SK-N-DZ (cell line): ENCODE results near the gene TMEM19.

Experiments
- DNase-seq: peaks from one replicate; pipeline ENCODE4 v3.0.0-alpha.2; 2015; ENCODE audit warnings: low spot score

The TMEM19 gene

GRCh38 chr12:71718611-71719010 is 32.7 kb downstream of the TMEM19 start:
- no peak for DNase-seq

DNA sequence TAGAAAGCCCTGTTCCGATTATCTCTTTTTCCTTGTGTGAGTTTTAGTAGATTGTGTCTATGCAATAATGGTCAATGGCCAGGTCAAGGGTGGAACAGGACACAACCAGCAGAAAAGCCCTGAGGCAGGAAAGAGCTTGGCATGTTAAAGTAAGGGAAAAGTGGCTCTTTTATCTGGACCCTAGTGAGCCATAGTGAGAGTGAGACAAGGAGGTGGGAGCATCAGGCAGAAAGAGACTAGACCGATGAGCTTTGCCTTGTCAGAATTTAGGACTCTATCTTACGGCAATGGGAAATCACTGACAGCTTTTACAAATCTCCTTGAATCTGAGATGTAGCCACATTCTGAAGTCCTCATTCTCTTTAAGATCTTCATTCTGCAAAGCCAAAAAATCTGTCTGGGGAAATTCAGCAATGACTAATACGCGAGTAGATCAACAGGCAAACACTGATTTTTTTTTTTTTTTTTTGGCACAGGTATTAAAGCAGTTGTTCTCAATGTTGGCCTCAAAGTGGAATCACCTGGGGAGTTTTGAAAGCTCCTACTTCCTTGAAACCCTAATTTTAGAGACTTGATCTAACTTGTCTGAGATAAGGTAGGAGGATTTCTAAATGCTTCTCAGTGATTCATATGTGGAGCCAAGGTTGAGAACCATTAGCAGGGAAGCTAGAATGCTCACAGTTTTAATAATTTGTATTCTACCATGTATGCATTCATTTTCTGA is 33.9 kb downstream of the TMEM19 start:
- no peak for DNase-seq

DNA sequence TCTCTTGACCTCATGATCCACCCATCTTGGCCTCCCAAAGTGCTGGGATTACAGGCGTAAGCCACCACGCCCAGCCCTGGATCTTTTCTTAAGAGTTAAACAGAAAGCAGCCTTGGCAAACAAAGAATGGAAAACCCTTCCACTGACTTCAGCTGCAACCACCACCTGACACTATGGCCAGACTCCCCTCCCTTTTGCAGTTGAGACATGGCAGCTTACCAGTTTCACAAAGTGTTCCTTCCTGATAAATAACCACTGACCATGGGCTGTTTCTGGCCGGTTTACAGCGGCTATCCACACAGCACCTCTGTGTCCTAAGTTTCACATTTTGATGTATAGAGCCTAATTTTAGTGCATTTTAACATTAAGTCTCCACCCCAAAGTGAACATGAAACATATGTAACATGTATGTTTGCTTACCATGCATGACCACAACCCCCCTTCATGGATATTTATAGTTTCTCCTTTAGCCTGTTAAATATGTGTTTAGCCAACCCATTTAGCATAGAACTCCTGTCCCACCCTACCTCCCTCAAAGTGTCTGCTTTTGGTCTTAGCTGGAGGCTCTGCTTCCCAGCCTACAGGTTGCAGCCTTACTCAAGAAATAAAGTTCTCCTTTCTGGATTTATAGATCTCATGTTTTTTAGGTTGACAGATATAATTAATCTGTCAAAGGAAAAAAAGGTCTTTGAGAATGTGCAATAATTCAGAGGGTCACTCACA is 36.1 kb downstream of the TMEM19 start:
- DNase-seq, result no peak

GRCh38 chr12:71725011-71725410 is 39.1 kb downstream of the TMEM19 start:
- no peak for DNase-seq

GRCh38 chr12:71726548-71726947 is 40.7 kb downstream of the TMEM19 start:
- DNase-seq, result no peak

GRCh38 chr12:71727958-71728357 is 42.1 kb downstream of the TMEM19 start:
- no peak for DNase-seq

GRCh38 chr12:71730936-71731335 is 45.1 kb downstream of the TMEM19 start:
- DNase-seq, result no peak

GRCh38 chr12:71731439-71732356 is 45.8 kb downstream of the TMEM19 start:
- DNase-seq, result peak; percentile 36

- DNase-seq, result no peak
Measured at GRCh38 chr12:71732357-71732712, 46.5 kb downstream of the TMEM19 start.

GRCh38 chr12:71737197-71737596 is 51.3 kb downstream of the TMEM19 start:
- no peak for DNase-seq

DNA sequence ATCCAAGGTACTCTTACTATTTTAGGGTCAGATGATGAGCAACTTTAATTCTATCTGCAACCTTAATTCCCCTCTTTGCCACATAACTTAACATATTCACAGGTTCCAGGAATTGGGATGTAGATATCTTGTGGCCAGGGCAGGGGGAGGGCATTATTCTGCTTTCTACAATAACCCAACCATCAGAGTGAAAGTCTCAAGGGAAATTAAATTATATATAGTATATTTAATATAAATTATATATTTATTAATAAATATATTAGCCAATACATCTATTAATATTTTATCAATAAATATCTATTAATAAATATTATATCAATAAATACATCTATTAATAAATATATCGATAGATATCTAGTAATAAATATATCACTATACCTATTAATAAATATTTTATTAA is 57.1 kb downstream of the TMEM19 start:
- DNase-seq, result no peak

- no peak for DNase-seq
Measured at GRCh38 chr12:71744522-71745300, 58.8 kb downstream of the TMEM19 start.

GRCh38 chr12:71746974-71747611 is 61.2 kb downstream of the TMEM19 start:
- peak; percentile 62 for DNase-seq

DNA sequence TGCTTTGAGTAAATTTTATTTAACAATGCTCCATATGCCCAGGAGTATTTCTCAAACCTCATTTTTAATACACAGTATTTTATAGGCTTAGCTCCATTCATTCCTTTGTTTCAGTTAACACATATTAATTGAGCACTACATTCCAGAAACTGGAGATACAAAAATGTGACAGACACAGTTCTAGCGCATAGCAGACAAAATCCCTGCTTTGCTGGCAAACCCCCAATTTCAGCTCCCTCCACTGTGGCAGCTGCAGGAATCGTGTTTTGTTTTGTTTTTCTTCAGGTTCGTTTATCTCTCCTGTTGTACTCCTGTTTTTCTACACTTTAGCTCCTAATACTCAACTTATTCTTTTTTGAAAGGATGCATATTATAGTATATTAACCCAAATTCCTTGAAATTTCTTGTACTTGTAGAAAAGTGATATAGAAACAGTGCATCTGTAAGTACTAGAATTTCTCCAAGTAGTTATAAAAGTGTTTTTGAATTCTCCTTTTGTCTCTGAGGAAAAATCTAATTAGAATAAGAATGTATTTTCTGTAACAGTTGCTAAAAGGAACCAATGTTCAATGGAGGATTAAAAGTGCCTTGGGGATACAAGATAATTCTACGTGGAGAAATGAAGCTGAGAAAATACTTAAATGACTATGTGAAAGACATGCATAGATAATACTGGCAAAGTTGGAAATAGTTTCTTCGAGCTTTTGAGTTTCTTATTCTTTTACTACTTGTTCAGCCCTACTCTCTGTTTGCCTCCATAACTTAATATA is 62.4 kb downstream of the TMEM19 start:
- DNase-seq, result no peak

DNA sequence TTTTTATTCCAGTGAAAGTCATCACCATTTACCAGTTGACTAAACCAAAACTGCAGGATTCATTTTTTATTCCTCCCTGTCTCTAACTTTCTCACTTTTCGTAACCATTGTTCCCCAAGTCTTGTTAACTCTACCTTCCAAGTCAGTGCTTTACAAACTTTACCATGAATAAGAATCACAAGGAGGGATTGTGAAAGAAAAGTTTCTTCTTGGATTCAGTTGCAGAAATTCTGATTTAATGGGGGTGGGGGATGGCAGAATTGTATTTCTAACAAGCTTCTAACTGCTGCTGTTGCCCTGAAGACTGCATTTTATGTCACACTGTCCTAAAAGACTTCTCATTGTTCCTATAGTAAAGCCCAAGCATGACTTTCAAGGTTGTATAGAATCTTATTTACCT is 63.8 kb downstream of the TMEM19 start:
- DNase-seq, result no peak

- no peak for DNase-seq
Measured at GRCh38 chr12:71752891-71753290, 67.0 kb downstream of the TMEM19 start.
